B cell (primary cell): Measurements from ENCODE around the gene IP6K2. TPM values are rescaled to one million over a fixed set of nuclear protein-coding genes. Genes with fewer than 3 reads are reported as not detected.

Experiments used
- ATAC-seq: fragments of 200-7000 bp; cut with Tn5 transposase; one replicate; pipeline ENCODE4 v1.10.0; 2021; ENCODE audit warnings: low read depth, mild to moderate bottlenecking, moderate number of reproducible peaks, moderate library complexity
- CTCF ChIA-PET: fragments of 350-600 bp; sonication (Branson Sonifier 250); formaldehyde crosslinking; loops from one replicate; lab custom pipeline; 2021; ENCODE audit warnings: antibody characterized with exemption, inconsistent platforms; lab: Charles Lee
- POLR2A ChIA-PET: fragments of 350-600 bp; sonication (Branson Sonifier 250); formaldehyde crosslinking; loops from one replicate; lab custom pipeline; 2021; ENCODE audit warnings: antibody characterized with exemption; lab: Charles Lee
- DNase-seq: peaks from one replicate; pipeline ENCODE4 v3.0.0; 2013
- H2AFZ ChIP-seq: 2 replicates; pipeline ENCODE4 v1.6.1; 2012; ENCODE audit warnings: mild to moderate bottlenecking, low read depth, low read length; ENCODE audit not compliant: insufficient read depth, poor library complexity, severe bottlenecking
- H3K27ac ChIP-seq, 2 donors: 1 replicate in 1 of 2; 2 replicates in 1 of 2; pipeline ENCODE4 v1.5.1; 2012 to 2013; ENCODE audit warnings: low read length in 2 of 2, mild to moderate bottlenecking in 2 of 2, moderate library complexity in 1 of 2
- H3K27me3 ChIP-seq, 4 experiments: fragments of 200-600 bp in 1 of 4; sonication (generic) in 1 of 4; replicated peaks in 1 of 4; 1 replicate in 2 of 4; 2 replicates in 2 of 4; pipeline versions ENCODE4 v1.6.1 to v1.7.0; 2013 to 2016; ENCODE audit warnings: low read length in 3 of 4, mild to moderate bottlenecking in 2 of 4, mixed read lengths in 1 of 4, moderate library complexity in 1 of 4; ENCODE audit not compliant: insufficient read depth in 4 of 4, control insufficient read depth in 3 of 4; ENCODE audit errors: control extremely low read depth in 1 of 4
- H3K36me3 ChIP-seq, 2 experiments: replicated peaks in 1 of 2; 1 replicate in 1 of 2; 2 replicates in 1 of 2; pipeline versions ENCODE4 v1.6.1 to v1.7.1; 2013; ENCODE audit warnings: low read length in 1 of 2; ENCODE audit not compliant: insufficient read depth in 2 of 2, control insufficient read depth in 1 of 2; ENCODE audit errors: control extremely low read depth in 1 of 2, extremely low read depth in 1 of 2
- H3K4me1 ChIP-seq, 2 donors: fragments of 200-600 bp in 1 of 2; sonication (generic) in 1 of 2; 1 replicate in 1 of 2; 2 replicates in 1 of 2; pipeline versions ENCODE4 v1.5.1 to v1.6.1; 2013 to 2017; ENCODE audit warnings: low read length in 2 of 2; ENCODE audit not compliant: control insufficient read depth in 2 of 2, insufficient read depth in 2 of 2
- H3K4me2 ChIP-seq: replicated peaks from 2 replicates; pipeline ENCODE3; 2012; ENCODE audit warnings: mild to moderate bottlenecking, low read depth, low read length; ENCODE audit not compliant: poor library complexity, severe bottlenecking
- H3K4me3 ChIP-seq, 5 experiments: fragments of 200-600 bp in 1 of 5; sonication (generic) in 1 of 5; 1 replicate in 3 of 5; 2 replicates in 2 of 5; pipeline versions ENCODE4 v1.5.1 to v1.7.0; 2011 to 2016; ENCODE audit warnings: low read length in 4 of 5, mild to moderate bottlenecking in 4 of 5, low read depth in 2 of 5, control low read depth in 1 of 5, moderate library complexity in 1 of 5; ENCODE audit not compliant: insufficient read depth in 1 of 5; ENCODE audit errors: control extremely low read depth in 1 of 5, extremely low read depth in 1 of 5
- H3K79me2 ChIP-seq: fragments of 200-600 bp; sonication (generic); one replicate; pipeline ENCODE4 v1.6.0; 2016; ENCODE audit warnings: low read length; ENCODE audit not compliant: control insufficient read depth, insufficient read depth
- H3K9ac ChIP-seq: fragments of 200-600 bp; sonication (generic); 2 replicates; pipeline ENCODE4 v1.6.1; 2017; ENCODE audit warnings: mild to moderate bottlenecking, low read length, moderate library complexity
- H3K9me3 ChIP-seq, 3 donors: one replicate each; pipeline versions ENCODE4 v1.6.1 to v1.7.1; 2013; ENCODE audit warnings: low read length in 2 of 3; ENCODE audit not compliant: control insufficient read depth in 2 of 3, insufficient read depth in 1 of 3; ENCODE audit errors: control extremely low read depth in 1 of 3
- H4K20me1 ChIP-seq: 2 replicates; pipeline ENCODE4 v1.6.0; 2012; ENCODE audit warnings: mild to moderate bottlenecking, low read length; ENCODE audit not compliant: insufficient read depth, control insufficient read depth, poor library complexity, severe bottlenecking
- H3K27ac Mint-ChIP-seq: one replicate; pipeline ENCODE4 v1.8.0; 2021; ENCODE audit warnings: mixed read lengths
- H3K27me3 Mint-ChIP-seq: one replicate; pipeline ENCODE4 v1.8.0; 2021; ENCODE audit warnings: mixed read lengths
- H3K4me1 Mint-ChIP-seq: one replicate; pipeline ENCODE4 v1.8.0; 2021; ENCODE audit warnings: mixed read lengths
- H3K4me3 Mint-ChIP-seq: one replicate; pipeline ENCODE4 v1.8.0; 2021; ENCODE audit warnings: mixed read lengths
- H3K9me3 Mint-ChIP-seq: one replicate; pipeline ENCODE4 v1.8.0; 2022; ENCODE audit warnings: mixed read lengths; ENCODE audit not compliant: insufficient read depth
- CTCF ChIP-seq: fragments of 200-600 bp; IDR thresholded peaks from one replicate; pipeline ENCODE4 v1.8.0; 2022; ENCODE audit warnings: antibody characterized with exemption, mild to moderate bottlenecking
- EZH2 ChIP-seq: IDR thresholded peaks from 2 replicates; pipeline ENCODE4 v1.6.1; 2012; ENCODE audit warnings: borderline replicate concordance, low read depth, mild to moderate bottlenecking, moderate library complexity, low read length; ENCODE audit not compliant: insufficient read depth, poor library complexity, severe bottlenecking
- WGBS: methylation state at CpG from one replicate; pipeline ENCODE4 v1.1.5; 2013; ENCODE audit warnings: missing lambda C conversion rate; ENCODE audit not compliant: insufficient coverage; 5-methylcytosine and 5-hydroxymethylcytosine counted together
- intact Hi-C: fragments of 100-400 bp; cut with micrococcal nuclease; formaldehyde crosslinking; loops from one replicate; pipeline ENCODE4 v1.10.0; 2022
- polyA plus RNA-seq: library from polyadenylated mRNA; depleted of rRNA; stranded (reverse); fragments of >200 nt; gene quantifications from 2 replicates; pipeline ENCODE4 v1.2.3, GENCODE V29; 2012
- total RNA-seq, 2 donors: library from RNA; stranded (reverse); fragments of 120-200 nt in 1 of 2; gene quantifications; 1 replicate in 1 of 2; 2 replicates in 1 of 2; pipeline versions ENCODE4 v1.2.3 to v1.2.4, GENCODE V29; 2013 to 2022

The IP6K2 gene
- total and polyA plus RNA-seq, 2 donors (not counting 1 experiment from before 2014, with no cell fraction given), result 132 to 140 TPM

- ChIA-PET CTCF (no interaction called here), POLR2A (interaction anchor here (0.6 kb wide), 1 partner anchor 240 kb away, joined by 4 read pairs; no protein-coding TSS in a partner anchor)
- no peaks in the 10 kb centered on the region for H3K4me1 ChIP-seq
Measured at GRCh38 chr3:48748754-48749153, 31.7 kb upstream of the IP6K2 start.

GRCh38 chr3:48747706-48748105 lies 30.7 kb upstream of the IP6K2 start:
- 100% methylated on average over 2 of the region's 4 CpGs for WGBS

More at GRCh38 chr3:48748754-48749153, 31.7 kb upstream of the IP6K2 start:
- Histone ChIP-seq H3K4me3 (no peak overlapping the region), H3K27me3 (no peaks in the 10 kb centered on the region), H3K9ac (no peak overlapping the region), H4K20me1 (no peaks in the 10 kb centered on the region), H2AFZ (no peak overlapping the region), H3K36me3 (peaks cover 15 to 18% of the 10 kb centered on the region in 2 experiments), H3K27ac (no peak overlapping the region), H3K4me2 (no peak overlapping the region), H3K79me2 (no peaks in the 10 kb centered on the region), H3K9me3 (no peaks in the 10 kb centered on the region)
- Mint-ChIP-seq H3K27ac (no peak overlapping the region), H3K27me3 (no peaks in the 10 kb centered on the region), H3K9me3 (peaks cover 3% of the 10 kb centered on the region), H3K4me3 (no peak overlapping the region), H3K4me1 (no peaks in the 10 kb centered on the region)
- TF ChIP-seq EZH2 (no peak), CTCF (no peak)
- 100% methylated on average over 1 of the region's 3 CpGs for WGBS
- ATAC-seq (no peak), DNase-seq (no peak)
- intact Hi-C loops, result no loop called here

More at GRCh38 chr3:48747706-48748105, 30.7 kb upstream of the IP6K2 start:
- H3K27me3 ChIP-seq, result no peaks in the 10 kb centered on the region
- no peaks in the 10 kb centered on the region for H3K79me2 ChIP-seq
- H3K4me2 ChIP-seq, result no peak overlapping the region
- ATAC-seq, result no peak
- H3K4me3 Mint-ChIP-seq, result no peak overlapping the region
- ChIA-PET CTCF (interaction anchor here (0.7 to 1.1 kb wide), 2 partner anchors 11 to 67 kb away, joined by 3 to 4 read pairs; no protein-coding TSS in a partner anchor), POLR2A (interaction anchor here (0.7 kb wide), 1 partner anchor 610 kb away, joined by 4 read pairs; no protein-coding TSS in a partner anchor)
- H3K27ac ChIP-seq, result no peak overlapping the region
- H3K36me3 ChIP-seq, result peaks cover 15 to 18% of the 10 kb centered on the region in 2 experiments
- no peaks in the 10 kb centered on the region for H3K9me3 ChIP-seq
- H4K20me1 ChIP-seq, result no peaks in the 10 kb centered on the region
- H2AFZ ChIP-seq, result no peak overlapping the region
- no peaks in the 10 kb centered on the region for H3K4me1 Mint-ChIP-seq
- no peak overlapping the region for H3K9ac ChIP-seq
- no peaks in the 10 kb centered on the region for H3K4me1 ChIP-seq
- H3K27me3 Mint-ChIP-seq, result no peaks in the 10 kb centered on the region
- TF ChIP-seq CTCF, result no peak
- TF ChIP-seq EZH2, result no peak
- no peak overlapping the region for H3K4me3 ChIP-seq
- H3K9me3 Mint-ChIP-seq, result peaks cover 3% of the 10 kb centered on the region
- no peak for DNase-seq
- no peak overlapping the region for H3K27ac Mint-ChIP-seq
- intact Hi-C loops, result no loop called here
